ENCODE measurements around the gene NBPF4.
"Not testable (repeated sequence)": the region's sequence is repeated elsewhere in the genome, so short reads cannot be mapped to it uniquely, and the experiment has no call there.

GRCh38 chr1:108232183-108232582 is 11.7 kb downstream of the NBPF4 start:
- TF ChIP-seq CTCF (IDR thresholded peaks at IDR 0.05; ENCODE audit: insufficient read depth, low read depth, low read length); EZH2 (IDR thresholded peaks at IDR 0.05; ENCODE audit: insufficient read depth, low read length): not testable (repeated sequence)

All from astrocyte (in vitro differentiated cells and primary cell).